Fibroblast of the conjunctiva (primary cell): Measurements from ENCODE around the gene CLIC4.

Experiments used
- DNase-seq: peaks from one replicate; pipeline ENCODE4 v3.0.0-alpha.2; 2010; ENCODE audit warnings: low read depth

CLIC4 gene

GRCh38 chr1:24860841-24861240 lies 115.6 kb downstream of the CLIC4 start:
- no peak for DNase-seq

- DNase-seq = no peak
Observed at GRCh38 chr1:24861821-24862727, 116.8 kb downstream of the CLIC4 start.

- DNase-seq = no peak
Observed at GRCh38 chr1:24862775-24863483, 117.7 kb downstream of the CLIC4 start.

- DNase-seq = no peak
Observed at GRCh38 chr1:24864370-24864777, 119.1 kb downstream of the CLIC4 start.

- DNase-seq = no peak
Observed at GRCh38 chr1:24865168-24865567, 119.9 kb downstream of the CLIC4 start.

- no peak for DNase-seq
Observed at GRCh38 chr1:24865587-24865986, 120.3 kb downstream of the CLIC4 start.

- no peak for DNase-seq
Observed at GRCh38 chr1:24866211-24867083, 121.2 kb downstream of the CLIC4 start.

- DNase-seq = no peak
Observed at GRCh38 chr1:24867084-24867870, 122.0 kb downstream of the CLIC4 start.

- DNase-seq = no peak
Observed at GRCh38 chr1:24868016-24868875, 123.0 kb downstream of the CLIC4 start.

GRCh38 chr1:24870551-24871195 lies 125.4 kb downstream of the CLIC4 start:
- DNase-seq = no peak

- DNase-seq = no peak
Observed at GRCh38 chr1:24871306-24871901, 126.2 kb downstream of the CLIC4 start.

GRCh38 chr1:24872061-24872850 lies 127.0 kb downstream of the CLIC4 start:
- no peak for DNase-seq

- DNase-seq = no peak
Observed at GRCh38 chr1:24873148-24873547, 127.9 kb downstream of the CLIC4 start.

- DNase-seq = no peak
Observed at GRCh38 chr1:24874056-24874455, 128.8 kb downstream of the CLIC4 start.

GRCh38 chr1:24874611-24875234 lies 129.5 kb downstream of the CLIC4 start:
- no peak for DNase-seq

- DNase-seq = no peak
Observed at GRCh38 chr1:24875257-24875656, 130.0 kb downstream of the CLIC4 start.

- DNase-seq = no peak
Observed at GRCh38 chr1:24875991-24876506, 130.8 kb downstream of the CLIC4 start.

GRCh38 chr1:24878045-24878444 lies 132.8 kb downstream of the CLIC4 start:
- no peak for DNase-seq
